GM21825 (cell line): ENCODE data around the gene FAF2.

ENCODE experiments used
- ATAC-seq: cut with Tn5 transposase; IDR thresholded peaks from one replicate; pipeline ENCODE4 v1.9.1; 2021; ENCODE audit warnings: mild to moderate bottlenecking, moderate library complexity; ENCODE audit not compliant: unreplicated experiment

The FAF2 gene

DNA sequence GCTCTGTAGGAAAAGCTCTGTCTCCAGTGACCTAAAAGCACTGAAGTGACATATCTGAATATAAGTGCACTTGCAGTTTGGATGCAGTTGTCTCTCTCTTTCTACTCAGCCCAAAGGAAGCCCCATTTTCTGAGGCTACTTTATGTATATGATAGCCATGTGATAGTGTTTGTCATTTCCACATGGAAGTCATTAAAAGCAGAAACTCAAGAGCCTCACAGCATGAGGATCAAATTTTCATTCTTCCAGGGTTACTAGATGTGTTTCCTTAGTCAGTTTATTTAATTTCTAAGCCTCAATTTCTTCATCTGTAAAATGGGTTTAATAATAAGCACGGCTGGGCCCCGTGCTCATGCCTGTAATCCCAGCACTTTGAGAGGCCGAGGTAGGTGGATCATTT lies 52.3 kb downstream of the FAF2 start:
- ATAC-seq = no peak

DNA sequence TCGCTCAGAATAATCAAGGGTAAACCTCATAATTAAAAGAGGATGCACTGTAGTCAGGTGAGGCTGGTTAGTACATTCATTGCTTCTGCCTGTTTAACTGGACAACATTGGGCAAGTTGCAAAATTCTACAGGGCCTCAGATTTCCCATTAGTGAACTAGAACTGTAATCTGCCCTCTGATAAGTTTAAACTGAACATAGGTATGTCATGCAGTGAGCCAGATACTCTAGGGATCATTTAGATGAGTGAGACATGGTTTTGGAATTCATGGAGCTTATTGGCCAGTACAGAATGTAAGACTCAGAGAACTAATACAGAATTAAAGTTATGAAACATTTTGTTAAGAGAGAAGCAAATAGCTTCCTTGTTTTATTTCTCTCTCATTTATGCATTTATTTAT lies 53.1 kb downstream of the FAF2 start:
- no peak for ATAC-seq

DNA sequence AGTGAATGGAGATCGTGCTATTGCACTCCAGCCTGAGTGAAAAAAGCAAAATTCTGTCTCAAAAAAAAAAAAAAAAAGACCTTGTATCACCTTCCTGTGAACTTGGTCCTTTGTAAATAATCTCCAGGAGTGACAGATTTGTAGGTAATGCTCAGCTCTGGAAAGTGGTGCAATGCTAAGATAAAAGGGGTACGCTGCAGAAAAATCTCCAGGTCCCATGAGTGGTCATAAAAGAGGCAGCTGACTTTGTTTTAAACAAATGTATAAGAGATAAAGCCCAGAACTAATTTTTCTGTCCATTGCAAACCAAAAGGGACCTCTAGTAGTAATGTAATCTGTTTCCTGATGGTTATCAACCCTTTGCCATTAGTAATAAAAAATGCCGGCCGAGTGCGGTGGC lies 55.3 kb downstream of the FAF2 start:
- ATAC-seq = no peak

DNA sequence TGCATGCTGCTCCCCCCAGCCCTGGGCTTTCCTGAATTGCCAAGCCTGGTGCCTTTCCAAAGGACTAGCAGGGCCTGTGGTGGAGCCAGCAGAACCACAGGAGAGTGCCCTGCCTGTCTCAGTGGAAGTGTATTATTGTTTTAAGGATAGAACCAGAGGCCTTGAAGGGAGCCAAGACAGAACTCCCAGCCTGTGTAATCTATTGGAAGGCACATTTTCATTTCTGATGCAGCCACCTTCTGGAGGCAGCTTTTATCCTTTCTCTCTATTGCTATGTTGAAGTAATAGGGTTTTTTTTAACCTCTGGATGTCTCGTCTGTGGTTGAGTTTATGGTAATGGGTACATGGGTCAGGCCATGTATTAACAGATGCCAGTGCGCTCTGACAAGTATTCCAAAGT lies 59.7 kb downstream of the FAF2 start:
- ATAC-seq = no peak

DNA sequence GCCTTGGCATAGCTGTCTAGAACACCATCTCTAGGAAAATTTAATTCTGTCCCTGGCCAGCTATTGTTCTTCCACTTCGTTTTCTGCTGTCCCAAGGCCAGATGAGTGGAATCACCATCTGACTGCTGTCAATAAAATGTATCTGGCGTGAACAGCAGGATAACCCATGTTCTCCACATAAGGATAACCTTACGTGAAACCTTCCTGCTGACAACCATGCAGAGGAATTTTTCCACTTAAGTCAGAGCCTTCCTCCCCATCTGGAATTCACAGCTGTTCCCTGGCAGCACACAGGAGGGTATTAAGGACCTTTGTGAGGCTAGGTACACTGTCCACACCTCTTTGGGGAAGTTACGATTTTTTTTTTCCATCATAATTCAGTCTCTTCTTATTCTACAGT lies 60.4 kb downstream of the FAF2 start:
- no peak for ATAC-seq

DNA sequence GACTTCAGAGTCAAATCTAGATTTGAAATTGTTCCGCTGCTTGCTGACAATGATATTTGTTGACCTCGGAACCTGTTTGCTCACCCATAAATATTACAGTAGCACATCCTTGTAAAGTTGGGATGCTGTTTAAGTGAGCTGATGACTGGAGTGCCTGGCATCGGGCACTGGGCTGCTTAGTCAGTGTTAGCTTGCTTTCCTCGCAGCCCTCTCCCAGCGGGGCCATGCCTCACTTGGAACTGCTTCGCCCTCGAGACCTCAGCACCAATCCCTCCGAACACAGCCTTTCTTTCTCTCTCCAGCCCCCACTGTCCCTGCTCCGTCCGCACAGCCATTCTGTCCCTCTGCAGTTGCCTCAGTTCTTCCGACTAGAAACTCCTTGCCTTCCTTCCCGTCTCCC lies 65.6 kb downstream of the FAF2 start:
- no peak for ATAC-seq

DNA sequence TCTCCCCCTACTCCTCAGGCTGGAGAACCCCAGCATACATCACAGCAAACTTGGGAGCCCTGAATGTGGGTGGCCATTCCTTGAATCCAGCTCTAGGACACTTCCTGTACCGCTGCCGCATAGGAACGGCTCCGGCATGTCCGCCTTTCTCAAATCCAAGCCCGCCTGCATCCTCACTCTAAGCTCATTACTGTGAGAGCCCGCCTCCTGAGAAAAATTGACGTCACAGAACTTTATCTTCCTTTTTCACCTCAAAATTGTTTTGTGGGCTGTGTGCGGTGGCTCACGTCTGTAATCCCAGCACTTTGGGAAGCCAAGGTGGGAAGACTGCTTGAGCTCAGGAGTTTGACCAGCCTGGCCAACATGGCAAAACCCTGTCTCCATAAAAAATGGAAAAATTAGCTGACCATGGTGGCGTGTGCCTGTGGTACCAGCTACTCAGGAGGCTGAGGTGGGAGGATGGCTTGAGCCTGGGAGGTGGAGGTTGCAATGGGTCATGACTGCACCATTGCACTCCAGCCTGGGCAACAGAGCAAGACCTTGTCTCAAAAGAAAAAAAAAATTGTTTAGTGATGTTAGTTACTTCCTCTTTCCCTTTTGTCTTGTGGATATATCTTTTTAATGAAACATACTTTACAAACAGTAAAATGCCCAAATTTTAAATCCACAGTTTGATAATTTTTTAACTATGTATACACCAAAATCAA lies 66.2 kb downstream of the FAF2 start:
- no peak for ATAC-seq

DNA sequence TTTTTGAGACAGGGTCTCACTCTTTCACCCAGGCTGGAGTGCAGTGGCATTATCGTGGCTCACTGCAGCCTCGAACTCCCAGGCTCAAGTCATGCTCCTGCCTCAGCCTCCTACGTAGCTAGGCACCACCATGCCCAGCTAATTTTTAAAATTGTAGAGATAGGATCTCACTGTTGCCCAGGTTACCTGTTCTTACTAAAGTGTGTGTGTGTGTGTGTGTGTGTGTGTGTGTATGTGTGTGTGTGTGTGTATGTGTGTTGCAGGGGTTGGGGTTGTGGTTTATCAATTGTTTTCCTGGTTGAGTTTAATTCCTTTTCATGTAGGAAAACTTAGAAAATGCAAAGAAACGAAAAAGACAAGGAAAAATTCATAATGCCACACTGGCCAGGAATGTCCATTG lies 67.2 kb downstream of the FAF2 start:
- no peak for ATAC-seq

DNA sequence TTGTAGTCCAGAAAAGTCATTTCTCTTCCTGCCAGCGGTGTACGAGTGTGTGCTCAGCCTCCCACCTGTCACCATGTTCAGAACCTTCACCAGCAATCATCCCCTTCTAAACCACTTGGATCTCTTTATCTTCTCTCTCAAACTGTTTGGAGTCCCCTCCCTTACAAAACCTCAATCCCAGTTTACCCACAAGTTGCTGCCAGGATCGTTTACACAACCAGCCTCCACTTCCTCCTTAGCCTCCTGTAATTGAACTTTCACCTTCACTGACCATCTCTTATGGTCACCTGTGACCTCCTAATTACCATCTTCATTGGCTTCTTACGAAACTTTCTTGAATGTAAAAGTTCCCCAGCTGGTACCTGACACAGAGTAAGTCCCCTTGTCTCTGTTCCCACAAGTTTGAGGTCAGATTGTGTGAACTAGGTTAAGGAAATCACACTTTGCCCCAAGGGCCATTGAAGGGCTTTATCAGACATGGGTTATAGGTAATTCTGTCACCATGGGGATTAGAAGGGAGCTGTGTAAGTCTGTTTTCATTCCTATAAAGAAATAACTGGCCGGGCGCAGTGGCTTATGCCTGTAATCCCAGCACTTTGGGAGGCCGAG lies 69.0 kb downstream of the FAF2 start:
- no peak for ATAC-seq

DNA sequence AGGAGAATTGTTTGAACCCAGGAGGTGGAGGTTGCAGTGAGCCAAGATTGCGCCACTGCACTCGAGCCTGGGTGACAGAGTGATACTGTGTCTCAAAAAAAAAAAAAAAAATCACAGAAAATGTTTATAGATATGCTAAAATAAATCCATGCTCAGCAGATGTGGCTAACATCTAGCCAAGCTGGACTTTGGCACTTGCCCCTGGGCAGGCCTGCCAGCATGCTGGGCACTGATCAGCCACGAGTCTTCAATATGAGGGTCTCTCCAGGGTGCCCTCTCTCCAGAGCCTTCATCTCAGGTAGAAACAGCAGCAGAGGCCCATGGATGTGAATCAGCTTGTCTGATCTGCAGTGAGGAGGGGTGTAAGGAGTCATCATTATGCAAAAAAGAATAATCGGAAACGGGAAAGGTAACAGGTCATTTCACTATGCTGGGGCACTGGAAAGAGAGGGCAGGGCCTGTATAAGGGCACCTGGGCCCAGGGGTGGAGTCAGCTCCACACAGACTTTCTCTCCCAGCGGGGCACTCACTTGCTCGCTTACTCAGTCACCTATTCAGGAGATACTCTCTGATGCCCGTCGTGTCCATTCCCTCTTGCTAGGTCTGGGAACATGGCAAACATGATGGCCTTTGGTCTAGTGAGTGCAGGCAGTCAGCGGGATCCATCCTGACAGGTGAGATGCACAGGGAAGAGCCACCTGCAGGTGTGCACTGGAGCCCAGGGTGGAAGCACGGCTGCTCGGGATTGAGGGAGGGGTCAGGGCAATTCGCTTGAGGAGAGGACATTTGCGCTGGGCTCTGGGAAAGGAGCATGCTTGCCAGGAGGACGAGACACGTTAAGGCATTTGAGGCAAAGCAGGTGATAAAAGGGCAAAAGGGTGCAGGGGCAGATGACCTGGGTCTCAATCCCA lies 71.9 kb downstream of the FAF2 start:
- ATAC-seq = no peak

DNA sequence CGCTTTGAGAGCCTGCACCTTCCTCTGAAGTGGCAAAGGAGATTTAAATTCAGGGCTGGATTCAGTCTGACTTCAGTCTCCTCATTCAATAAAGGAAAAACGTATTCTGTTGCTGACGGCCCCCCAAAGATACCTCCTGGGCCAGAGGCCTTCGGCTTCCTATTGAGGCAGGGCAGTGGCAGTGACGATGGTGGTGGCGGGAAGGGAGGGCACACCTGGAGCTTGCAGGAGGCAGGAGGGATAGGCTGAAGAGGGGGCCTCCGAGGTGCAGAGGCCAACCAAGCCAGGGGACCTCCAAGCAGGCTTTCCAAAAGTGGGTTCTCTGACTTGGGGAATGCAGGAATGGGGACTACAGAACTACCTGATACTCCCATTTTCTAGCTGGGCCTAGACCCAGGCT lies 73.1 kb downstream of the FAF2 start:
- no peak for ATAC-seq

DNA sequence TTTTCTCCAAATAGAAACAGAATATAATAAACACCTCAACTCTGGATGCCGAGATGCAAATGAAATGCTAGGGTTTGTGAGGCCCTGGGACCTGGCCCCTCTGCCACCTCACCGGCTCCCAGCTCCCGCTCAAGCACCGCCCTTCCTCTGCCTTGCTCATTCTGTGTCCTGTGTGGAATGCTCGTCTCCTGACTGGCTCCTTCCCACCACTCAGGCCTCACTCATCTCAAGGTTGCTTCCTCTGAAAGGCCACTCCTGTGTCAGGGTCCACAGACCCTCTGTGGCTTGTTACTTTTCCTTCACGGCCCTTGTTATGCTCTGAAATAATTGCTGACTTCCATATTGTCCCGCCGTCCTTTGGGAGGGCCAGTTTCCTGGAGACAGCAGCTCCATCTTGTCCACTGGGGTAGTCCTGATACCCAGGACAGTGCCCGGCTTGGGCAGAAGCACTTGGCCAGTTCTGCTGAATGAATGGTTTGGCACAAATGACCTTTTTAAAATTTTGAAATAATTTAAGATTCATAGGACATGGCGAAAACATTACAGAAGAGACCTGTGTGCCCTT lies 73.6 kb downstream of the FAF2 start:
- no peak for ATAC-seq

DNA sequence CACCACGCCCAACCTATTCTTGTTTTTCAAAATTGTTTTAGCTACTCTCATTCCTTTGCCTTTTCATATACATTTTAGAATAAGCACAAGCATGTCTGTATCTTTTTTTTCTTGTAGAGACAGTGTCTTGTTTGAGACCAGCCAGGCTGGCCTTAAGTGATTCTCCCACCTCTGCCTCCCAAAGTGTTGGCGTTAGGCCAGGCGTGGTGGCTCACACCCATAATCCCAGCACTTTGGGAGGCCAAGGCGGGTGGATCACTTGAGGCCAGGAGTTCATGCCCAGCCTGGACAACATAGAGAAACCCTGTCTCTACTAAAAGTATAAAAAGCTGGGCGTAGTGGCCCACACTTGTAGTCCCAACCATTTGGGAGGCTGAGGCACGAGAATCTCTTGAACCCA lies 76.0 kb downstream of the FAF2 start:
- ATAC-seq = no peak

DNA sequence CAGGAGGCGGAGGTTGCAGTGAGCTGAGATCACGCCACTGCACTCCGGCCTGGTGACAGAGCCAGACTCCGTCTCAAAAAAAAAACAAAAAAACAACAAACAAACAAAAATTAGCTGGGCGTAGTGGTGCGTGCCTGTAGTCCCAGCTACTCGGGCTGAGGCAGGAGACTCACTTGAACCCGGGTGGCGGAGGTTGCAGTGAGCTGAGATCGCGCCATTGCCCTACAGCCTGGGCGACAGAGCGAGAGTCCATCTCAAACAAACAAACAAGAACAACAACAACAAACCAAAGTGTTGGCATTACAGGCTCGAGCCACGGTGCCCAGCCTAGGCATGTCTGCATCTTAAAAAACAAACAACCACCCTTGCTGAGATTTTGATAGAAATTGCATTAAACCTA lies 76.8 kb downstream of the FAF2 start:
- no peak for ATAC-seq

DNA sequence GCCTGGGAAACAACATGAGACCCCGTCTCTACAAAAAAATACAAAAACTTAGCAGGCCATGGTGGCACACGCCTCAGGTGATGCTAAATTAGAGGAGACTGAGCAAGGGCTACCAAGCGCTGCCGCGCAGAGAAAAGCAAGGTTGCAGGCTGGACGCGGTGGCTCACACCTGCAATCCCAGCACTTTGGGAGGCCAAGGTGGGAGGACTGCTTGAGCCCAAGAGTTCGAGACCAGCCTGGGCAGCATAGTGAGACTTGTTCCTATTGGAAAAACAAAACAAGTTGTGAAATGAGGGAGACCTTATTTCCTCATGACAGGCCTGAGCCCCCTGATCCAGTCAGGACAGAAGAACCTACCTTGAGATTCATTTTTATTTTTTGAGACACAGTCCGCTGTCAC lies 77.5 kb downstream of the FAF2 start:
- ATAC-seq = no peak

DNA sequence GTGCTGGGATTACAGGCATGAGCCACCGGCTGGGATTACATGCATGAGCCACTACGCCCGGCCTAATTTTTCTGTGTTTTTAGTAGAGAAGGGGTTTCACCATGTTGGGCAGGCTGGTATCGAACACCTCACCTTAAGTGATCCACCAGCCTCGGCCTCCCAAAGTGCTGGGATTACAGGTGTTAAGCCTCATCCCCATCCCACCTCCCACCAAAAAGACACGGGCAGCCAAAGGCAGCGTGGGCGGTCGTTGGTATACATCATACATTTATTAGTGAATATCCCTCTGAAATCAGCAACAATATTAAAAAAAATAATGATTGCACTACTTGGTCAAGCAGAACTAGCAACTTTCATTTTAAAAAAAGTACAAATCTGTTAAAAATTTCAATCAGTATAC lies 78.3 kb downstream of the FAF2 start:
- no peak for ATAC-seq

DNA sequence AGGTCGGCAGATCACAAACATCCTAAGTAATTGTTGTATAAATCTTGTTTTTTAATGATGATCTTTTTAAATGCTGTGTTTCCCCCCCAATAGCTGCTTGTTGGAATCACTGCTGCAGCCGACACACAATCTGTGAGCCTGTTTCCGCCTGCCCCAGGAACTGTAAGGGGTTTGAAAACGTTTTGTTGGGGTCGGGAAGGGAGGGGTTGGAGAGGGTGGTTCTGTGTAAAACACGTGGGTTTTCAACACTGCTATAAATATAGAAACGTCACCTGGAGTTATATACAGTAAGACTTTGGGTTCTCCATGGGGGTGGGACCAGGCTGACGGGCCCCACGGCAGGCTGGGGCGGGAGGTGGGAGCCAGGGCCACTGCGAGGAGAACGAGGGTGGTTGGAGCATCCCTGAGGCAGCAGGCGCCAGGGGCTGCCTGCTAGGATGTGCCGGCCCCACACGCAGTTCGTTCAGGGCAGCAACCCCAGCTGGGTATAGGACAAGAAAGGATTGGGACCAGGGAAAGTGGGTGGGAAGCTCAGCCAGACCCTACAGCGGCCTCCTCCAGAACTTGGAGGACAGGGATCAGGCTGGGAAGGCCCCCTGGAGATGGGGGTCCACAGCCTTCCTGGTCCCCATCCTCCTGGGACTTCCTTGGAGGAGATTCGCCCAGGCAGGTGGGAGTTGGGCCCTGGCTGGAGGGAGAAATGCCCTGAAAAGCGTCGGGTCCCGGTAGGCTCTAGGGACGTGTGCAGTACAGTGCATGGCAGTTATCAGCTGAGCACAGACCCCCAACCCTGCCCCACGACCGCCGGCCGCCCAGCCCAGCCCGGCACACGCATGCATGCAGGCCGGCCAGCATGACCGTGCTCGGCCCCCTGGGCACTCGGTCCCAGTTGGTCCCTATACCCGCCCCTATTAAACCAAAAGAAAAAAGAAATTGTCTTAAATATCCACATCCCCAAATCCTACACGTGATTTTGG lies 79.3 kb downstream of the FAF2 start:
- no peak for ATAC-seq

DNA sequence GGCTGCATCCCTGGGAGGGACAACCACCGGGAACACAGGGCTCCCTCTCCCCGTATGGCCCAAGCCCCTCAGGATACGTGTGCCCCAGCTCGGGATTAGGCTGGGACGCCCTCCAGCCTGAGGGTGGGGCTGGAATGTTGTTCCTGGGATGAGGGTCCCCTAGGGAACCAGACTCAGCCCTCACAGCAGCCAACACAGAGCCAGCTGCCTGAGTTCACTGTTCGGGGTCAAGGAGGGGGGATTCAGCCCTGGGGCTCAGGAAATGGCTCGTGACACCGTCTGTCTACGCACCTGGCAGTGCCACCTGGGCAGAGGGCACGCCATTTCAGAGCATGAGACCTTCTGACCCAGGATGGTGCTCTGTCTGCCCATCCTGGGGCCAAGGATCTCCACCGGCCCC lies 80.1 kb downstream of the FAF2 start:
- no peak for ATAC-seq

DNA sequence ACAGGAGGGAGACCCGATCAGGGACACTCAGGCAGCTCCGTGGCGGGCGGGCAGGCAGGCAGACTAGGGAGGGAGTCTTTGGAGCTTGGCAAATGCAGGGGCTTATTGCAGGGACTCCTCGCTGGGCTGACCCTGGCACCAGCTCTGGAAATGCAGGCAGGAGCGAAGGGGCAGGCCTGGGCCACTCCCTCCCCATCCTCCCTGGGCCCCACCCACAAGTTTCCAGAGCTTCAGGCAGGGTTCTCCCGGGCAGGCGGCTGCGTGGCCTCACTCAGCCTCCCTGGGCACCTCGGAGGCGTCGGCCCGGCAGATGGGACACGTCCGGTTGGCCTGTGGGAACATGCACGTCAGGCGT lies 80.6 kb downstream of the FAF2 start:
- no peak for ATAC-seq

DNA sequence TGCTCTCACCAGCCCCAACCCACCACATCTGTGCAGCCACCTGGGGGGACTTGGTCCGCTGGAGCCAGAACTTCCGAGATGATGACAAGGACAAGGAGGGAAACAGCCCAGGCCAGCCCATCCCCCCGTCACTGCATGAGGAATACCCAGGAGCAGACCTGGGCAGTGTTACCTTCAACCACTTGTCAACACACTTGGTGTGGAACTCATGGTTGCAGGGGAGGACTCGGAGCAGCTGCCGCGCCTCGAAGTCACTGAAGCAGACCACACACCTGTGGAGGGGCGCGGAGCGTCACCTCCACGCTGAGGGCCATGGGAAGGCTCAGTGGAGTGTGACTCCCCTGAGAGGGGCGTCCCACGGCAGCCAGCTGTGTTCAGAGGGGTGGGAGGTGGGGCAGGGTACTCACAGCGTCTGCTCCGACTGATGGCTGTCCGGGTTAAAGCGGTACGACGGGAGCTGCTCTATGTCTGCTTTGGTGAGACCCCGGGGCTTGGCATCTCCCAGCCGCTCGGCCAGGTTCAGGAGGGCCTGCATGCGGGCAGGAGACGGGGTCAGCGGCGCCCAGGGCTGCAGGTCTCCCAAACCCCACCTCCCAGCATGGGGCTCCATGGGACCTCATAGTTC lies 81.0 kb downstream of the FAF2 start:
- no peak for ATAC-seq
